Activated CD8-positive, alpha-beta memory T cell treated with anti-CD3 and anti-CD28 coated beads, Interleukin-2, amount 10 ng/mL, durations not matched to agents 7 days and 5 days (primary cell): ENCODE measurements around the gene ITGA1. TPM values are rescaled to one million over a fixed set of nuclear protein-coding genes. Genes with fewer than 3 reads are reported as not detected.

Experiments
- ATAC-seq: fragments of 150-1000 bp; cut with Tn5 transposase; one replicate; pipeline ENCODE4 v1.10.0; 2021; ENCODE audit warnings: moderate library complexity
- CTCF ChIA-PET: fragments of 350-600 bp; sonication (Branson Sonifier 250); formaldehyde crosslinking; loops from one replicate; lab custom pipeline; 2021; ENCODE audit warnings: antibody characterized with exemption; lab: Charles Lee
- DNase-seq: peaks from one replicate; pipeline ENCODE4 v3.0.0-alpha.2; 2020
- H3K27ac Mint-ChIP-seq: one replicate; pipeline ENCODE4 v1.8.0; 2021; ENCODE audit warnings: mild to moderate bottlenecking, mixed read lengths
- H3K27me3 Mint-ChIP-seq: one replicate; pipeline ENCODE4 v1.8.0; 2021; ENCODE audit warnings: mixed read lengths
- H3K36me3 Mint-ChIP-seq: one replicate; pipeline ENCODE4 v1.8.0; 2021; ENCODE audit warnings: mild to moderate bottlenecking, mixed read lengths
- H3K4me1 Mint-ChIP-seq: one replicate; pipeline ENCODE4 v1.8.0; 2021; ENCODE audit warnings: mixed read lengths
- H3K4me3 Mint-ChIP-seq: one replicate; pipeline ENCODE4 v1.8.0; 2021; ENCODE audit warnings: mild to moderate bottlenecking, moderate library complexity, mixed read lengths
- H3K9me3 Mint-ChIP-seq: one replicate; pipeline ENCODE4 v1.8.0; 2022; ENCODE audit warnings: low read depth, mixed read lengths
- total RNA-seq, 2 experiments: library from RNA; stranded (reverse); gene quantifications; one replicate each; pipeline ENCODE4 v1.2.3, GENCODE V29; 2021

Gene ITGA1
- total RNA-seq, 2 experiments from 2014 or later = 37.0 to 66.8 TPM

- H3K36me3 Mint-ChIP-seq = peaks cover 47% of the 10 kb centered on the region
- no peaks in the 10 kb centered on the region for H3K9me3 Mint-ChIP-seq
- CTCF ChIA-PET = interaction anchor here (0.9 to 3.5 kb wide), 4 partner anchors 8 to 50 kb away, joined by 3 to 11 read pairs (median 8); no protein-coding TSS in a partner anchor
- DNase-seq = no peak
- peaks cover 48% of the 10 kb centered on the region for H3K4me1 Mint-ChIP-seq
- peak overlapping the region; percentile 21 for H3K4me3 Mint-ChIP-seq
- H3K27me3 Mint-ChIP-seq = no peaks in the 10 kb centered on the region
- peak overlapping the region; percentile 78 for H3K27ac Mint-ChIP-seq
- ATAC-seq = no peak
Measured at GRCh38 chr5:52998552-52999313, 211.0 kb downstream of the ITGA1 start.

- Mint-ChIP-seq H3K9me3 (no peaks in the 10 kb centered on the region), H3K36me3 (peaks cover 45% of the 10 kb centered on the region), H3K27me3 (no peaks in the 10 kb centered on the region), H3K4me1 (peaks cover 51% of the 10 kb centered on the region), H3K4me3 (no peak overlapping the region), H3K27ac (peak overlapping the region; percentile 74)
- CTCF ChIA-PET = interaction anchor here (0.9 to 3.5 kb wide), 4 partner anchors 9 to 51 kb away, joined by 3 to 11 read pairs (median 8); no protein-coding TSS in a partner anchor
- DNase-seq (no peak), ATAC-seq (peak; percentile 78)
Measured at GRCh38 chr5:52999344-52999949, 211.7 kb downstream of the ITGA1 start.

GRCh38 chr5:53001541-53001940 is 213.8 kb downstream of the ITGA1 start:
- Mint-ChIP-seq H3K36me3 (peaks cover 54% of the 10 kb centered on the region), H3K4me3 (no peak overlapping the region), H3K27ac (no peak overlapping the region), H3K27me3 (no peaks in the 10 kb centered on the region), H3K4me1 (peaks cover 70% of the 10 kb centered on the region), H3K9me3 (no peaks in the 10 kb centered on the region)
- DNase-seq (no peak), ATAC-seq (no peak)
- CTCF ChIA-PET = no interaction called here

- no peak for ATAC-seq
- Mint-ChIP-seq H3K27me3 (no peaks in the 10 kb centered on the region), H3K9me3 (no peaks in the 10 kb centered on the region), H3K4me3 (no peak overlapping the region), H3K4me1 (peaks cover 73% of the 10 kb centered on the region), H3K27ac (no peak overlapping the region), H3K36me3 (peaks cover 51% of the 10 kb centered on the region)
- CTCF ChIA-PET = no interaction called here
- DNase-seq = no peak
Measured at GRCh38 chr5:53002491-53002890, 214.8 kb downstream of the ITGA1 start.

GRCh38 chr5:53003144-53003543 is 215.4 kb downstream of the ITGA1 start:
- no peak overlapping the region for H3K27ac Mint-ChIP-seq
- no peaks in the 10 kb centered on the region for H3K9me3 Mint-ChIP-seq
- CTCF ChIA-PET = no interaction called here
- DNase-seq = no peak
- no peaks in the 10 kb centered on the region for H3K27me3 Mint-ChIP-seq
- H3K4me3 Mint-ChIP-seq = no peak overlapping the region
- H3K4me1 Mint-ChIP-seq = peaks cover 79% of the 10 kb centered on the region
- ATAC-seq = no peak
- H3K36me3 Mint-ChIP-seq = peaks cover 53% of the 10 kb centered on the region

GRCh38 chr5:53006911-53007890 is 219.5 kb downstream of the ITGA1 start:
- Mint-ChIP-seq H3K36me3 (peaks cover 50% of the 10 kb centered on the region), H3K4me3 (peak overlapping the region; percentile 9), H3K9me3 (no peaks in the 10 kb centered on the region), H3K27me3 (no peaks in the 10 kb centered on the region), H3K27ac (peak overlapping the region; percentile 79), H3K4me1 (peaks cover 88% of the 10 kb centered on the region)
- ATAC-seq (no peak), DNase-seq (no peak)
- CTCF ChIA-PET = interaction anchor here (0.7 to 2.2 kb wide), 4 partner anchors 17 to 38 kb away, joined by 3 to 8 read pairs (median 3); no protein-coding TSS in a partner anchor

- H3K36me3 Mint-ChIP-seq = peaks cover 48% of the 10 kb centered on the region
- DNase-seq (peak; percentile 80), ATAC-seq (peak; percentile 76)
- peaks cover 76% of the 10 kb centered on the region for H3K4me1 Mint-ChIP-seq
- H3K9me3 Mint-ChIP-seq = no peaks in the 10 kb centered on the region
- H3K4me3 Mint-ChIP-seq = no peak overlapping the region
- CTCF ChIA-PET = interaction anchor here (1.3 to 1.6 kb wide), 2 partner anchors 15 to 27 kb away, joined by 4 to 7 read pairs; no protein-coding TSS in a partner anchor
- peaks cover 8% of the 10 kb centered on the region for H3K27me3 Mint-ChIP-seq
- peak overlapping the region; percentile 73 for H3K27ac Mint-ChIP-seq
Measured at GRCh38 chr5:53008751-53009150, 221.0 kb downstream of the ITGA1 start.

Other genes starting within 250 kb of the ITGA1 start
- gene PELO, start within 50 bp of the ITGA1 start, total RNA-seq = 10 to 100 TPM; 41.8 to 63.4 TPM
- 10 to 100 TPM; 17.6 to 37.0 TPM for gene ITGA2, start 201.4 kb downstream of the ITGA1 start, total RNA-seq